Left forelimb (tissue), 1 donor: Measurements from ENCODE around the gene MSL3B.

ENCODE experiments used
- DNase-seq: peaks from one replicate; pipeline ENCODE4 v3.0.0-alpha.2; 2018; ENCODE audit warnings: low spot score

MSL3B gene

GRCh38 chr2:233853353-233853752 lies 14.8 kb downstream of the MSL3B start:
- DNase-seq, result no peak

- DNase-seq, result no peak
Observed at GRCh38 chr2:233852056-233852455, 16.1 kb downstream of the MSL3B start.

DNA sequence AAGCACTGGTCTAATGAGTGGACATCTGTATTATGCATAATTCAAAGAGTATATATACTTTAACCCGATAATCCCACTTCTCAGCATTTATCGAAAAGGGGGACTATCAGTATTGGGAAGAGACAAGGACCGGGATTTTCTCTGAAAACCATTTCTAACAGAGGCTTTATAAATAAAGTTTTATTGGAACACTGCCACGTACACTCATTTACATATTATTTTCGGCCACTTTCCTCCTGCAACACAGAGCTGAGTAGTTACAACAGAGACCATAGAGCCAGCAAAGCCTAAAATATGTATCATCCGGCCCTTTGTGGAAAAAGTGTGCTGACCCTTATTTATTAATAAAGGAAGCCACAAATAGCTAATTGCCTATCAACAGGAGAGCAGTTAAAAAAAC lies 17.0 kb downstream of the MSL3B start:
- no peak for DNase-seq

GRCh38 chr2:233850745-233851144 lies 17.4 kb downstream of the MSL3B start:
- DNase-seq, result no peak

DNA sequence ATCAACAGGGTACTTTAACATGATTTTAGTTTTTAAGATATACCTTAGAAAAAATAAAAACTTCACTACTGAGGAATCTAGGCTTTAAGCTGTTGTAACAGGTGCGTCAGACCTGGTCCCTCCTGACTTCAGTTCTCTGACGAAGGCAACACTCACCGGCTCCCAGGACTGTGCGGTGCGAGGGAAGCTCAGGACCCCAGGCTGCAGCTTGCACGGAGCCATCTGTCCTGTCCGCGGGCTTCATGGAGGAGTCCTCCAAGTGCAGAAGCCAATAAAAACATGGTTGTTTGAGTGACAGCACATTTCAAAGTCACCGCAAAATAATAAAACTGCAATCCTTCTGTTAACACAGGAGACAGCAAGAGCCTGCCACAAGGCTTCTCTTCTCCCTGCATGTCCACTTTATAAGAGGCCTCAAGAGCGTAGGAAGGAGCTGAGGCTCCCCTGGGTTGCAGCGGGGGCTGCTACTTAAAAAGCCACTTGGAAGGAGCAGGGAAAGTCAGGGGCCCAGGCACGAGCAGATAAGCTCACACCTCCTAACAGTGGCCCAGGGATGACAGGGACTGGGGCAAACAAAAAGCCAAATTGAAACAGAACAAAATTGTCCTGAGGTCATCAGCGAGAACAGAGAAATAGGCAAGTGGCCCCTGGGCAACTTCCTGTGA lies 18.4 kb downstream of the MSL3B start:
- DNase-seq, result no peak

DNA sequence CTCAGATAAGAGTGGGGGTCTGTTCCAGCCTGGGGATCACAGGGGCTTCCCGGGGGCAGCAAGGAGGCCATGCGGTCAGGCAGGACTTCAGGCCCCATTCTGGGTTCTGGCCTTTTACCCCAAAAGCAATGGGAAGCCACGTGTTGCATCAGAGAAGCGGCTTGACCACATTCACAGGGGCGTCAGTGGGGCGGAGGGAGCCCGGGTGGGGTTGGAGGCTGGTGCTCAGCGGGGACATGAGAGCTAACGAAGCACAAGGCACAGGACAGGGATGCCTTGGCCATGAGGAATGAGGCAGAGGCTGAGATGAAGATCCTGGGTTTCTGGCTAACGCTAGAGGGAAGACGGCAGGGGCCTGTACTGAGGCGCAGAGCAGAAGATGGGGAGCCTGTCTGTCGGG lies 19.9 kb downstream of the MSL3B start:
- DNase-seq, result no peak

DNA sequence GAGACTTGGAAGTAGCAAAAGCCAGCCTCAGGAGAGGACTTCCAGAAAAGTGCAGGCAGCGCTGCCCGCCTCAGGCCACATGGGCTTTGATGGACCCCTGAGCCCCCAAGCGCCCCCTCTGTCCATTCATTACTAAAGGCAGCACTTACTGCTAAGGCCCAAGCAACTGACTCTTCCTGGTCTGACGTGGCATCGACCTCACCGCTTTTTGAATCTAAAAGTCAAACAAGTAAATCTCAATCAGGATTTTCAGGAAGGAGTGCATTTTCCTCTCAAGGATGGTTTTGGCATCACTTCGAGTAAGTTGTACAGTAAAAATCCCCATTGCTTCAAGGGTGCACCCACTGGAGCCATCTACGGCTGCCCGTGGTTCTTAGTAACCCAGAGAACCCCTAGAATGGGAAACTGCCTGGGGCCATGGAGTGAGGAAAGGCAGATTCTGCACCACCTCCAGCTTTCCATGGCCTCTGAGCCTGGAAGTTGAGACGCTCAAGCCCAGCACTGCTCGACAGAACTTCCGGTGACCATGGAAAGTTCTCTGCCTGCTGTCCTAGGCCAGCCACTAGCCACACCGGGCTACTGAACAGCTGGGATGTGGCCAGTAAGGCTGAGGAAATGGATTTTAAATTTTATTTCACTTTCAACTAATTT lies 20.8 kb downstream of the MSL3B start:
- DNase-seq, result no peak

GRCh38 chr2:233846387-233847247 lies 21.6 kb downstream of the MSL3B start:
- no peak for DNase-seq

DNA sequence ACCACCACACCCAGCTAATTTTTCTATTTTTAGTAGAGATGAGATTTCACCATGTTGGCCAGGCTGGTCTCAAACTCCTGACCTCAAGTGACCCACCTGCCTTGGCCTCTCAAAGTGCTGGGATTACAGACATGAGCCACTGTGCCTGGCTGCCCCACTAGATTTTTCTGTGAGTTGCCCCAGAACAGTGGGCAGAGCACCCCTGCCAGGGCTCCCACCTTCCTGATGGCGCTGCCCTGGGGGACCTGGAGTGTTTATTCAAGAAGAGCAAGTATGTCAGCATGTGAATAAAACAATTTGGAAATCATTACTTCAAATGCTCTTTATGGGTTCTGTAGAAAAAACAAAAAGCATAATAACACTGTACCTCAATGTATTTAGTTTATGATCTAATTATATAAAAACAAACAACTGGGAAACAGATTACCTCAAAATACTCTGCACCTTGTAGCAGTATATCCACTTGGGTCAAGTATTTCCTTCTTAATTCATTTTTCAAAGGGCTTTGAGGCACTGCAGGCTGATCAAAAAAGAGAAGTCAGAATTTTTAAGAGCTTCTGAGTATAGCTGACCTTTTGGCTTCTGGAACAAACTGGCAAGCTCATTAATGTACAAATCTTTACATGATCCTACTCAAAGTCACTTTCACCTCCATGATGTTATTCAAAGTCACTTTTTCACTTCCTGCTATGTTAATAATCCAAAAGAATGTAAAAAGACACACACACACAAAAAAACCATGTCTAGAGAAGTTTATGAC lies 22.7 kb downstream of the MSL3B start:
- no peak for DNase-seq

DNA sequence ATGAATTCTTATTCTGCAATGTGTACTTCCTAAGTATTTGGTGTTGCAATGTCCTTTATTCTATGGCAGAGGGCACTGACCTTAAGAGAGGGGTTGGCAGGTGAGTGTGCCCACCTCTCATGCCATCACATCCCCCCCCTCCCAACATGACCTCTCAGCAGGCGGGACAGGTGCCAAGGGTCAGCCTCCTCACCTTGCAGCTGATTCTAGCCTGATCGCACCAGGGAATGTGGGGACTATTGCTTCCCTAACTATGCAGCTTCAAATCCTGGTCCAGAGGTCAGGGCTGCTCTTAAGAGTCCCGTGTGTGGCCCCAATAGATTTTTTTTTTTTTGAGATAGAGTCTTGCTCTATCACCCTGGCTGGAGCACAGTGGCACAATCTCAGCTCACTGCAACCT lies 23.4 kb downstream of the MSL3B start:
- no peak for DNase-seq

GRCh38 chr2:233844064-233844807 lies 23.9 kb downstream of the MSL3B start:
- no peak for DNase-seq

GRCh38 chr2:233841183-233841582 lies 27.0 kb downstream of the MSL3B start:
- no peak for DNase-seq

DNA sequence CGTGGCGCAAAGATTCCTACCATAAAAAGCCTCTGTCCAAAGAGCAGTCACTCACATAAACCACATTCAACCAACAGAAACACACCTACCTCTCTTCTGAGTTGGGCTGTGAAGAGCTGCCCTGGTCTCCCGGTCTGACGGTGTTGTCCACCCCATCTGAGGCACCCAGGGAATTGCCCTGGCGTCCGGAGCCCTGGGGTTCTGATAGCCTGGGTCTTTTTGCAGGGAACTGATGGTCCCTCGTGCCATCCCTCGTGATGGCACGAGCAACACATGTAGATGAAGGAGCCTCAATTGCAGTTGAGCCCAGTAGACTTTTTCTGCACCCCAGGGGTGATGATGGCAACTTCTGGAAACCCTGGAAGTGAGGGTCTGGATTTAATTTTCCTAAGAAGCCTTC lies 27.7 kb downstream of the MSL3B start:
- no peak for DNase-seq

GRCh38 chr2:233839447-233839820 lies 28.8 kb downstream of the MSL3B start:
- DNase-seq, result peak; percentile 31

DNA sequence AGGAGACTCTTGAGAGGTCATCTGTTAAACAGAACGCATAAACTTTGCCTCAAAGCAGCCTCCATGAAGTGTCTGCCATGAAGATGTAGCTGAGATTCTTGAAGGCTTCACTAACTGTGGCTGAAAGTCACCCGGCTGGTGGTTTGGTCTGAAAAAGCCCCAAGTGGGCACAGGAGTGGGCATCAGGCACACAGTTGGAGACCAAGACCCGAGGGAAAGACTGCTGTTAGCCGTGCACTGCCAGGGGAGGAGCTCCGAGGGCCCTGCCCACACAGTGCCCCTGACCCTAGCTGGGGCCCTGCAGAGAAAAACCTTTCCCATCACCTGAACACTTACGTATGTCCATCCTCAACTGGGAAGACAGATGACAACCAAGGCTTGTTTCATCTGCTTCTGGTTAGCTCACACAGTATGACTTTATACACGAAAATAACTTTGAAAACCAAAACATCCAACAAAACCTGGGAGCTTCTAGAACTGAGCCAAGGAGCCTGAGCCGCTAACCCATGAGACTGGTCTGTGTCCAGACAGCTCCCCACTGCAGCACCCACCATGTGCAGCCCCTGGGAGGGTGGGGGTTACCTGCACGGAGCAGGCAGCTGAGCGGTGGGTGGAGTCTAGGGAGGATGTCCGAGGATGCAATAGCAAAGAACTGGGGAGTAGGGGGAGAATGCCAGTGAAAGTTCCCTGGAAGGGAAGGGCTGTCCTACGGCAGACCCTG lies 29.3 kb downstream of the MSL3B start:
- DNase-seq, result peak; percentile 48

GRCh38 chr2:233838251-233838650 lies 29.9 kb downstream of the MSL3B start:
- DNase-seq, result peak; percentile 28

DNA sequence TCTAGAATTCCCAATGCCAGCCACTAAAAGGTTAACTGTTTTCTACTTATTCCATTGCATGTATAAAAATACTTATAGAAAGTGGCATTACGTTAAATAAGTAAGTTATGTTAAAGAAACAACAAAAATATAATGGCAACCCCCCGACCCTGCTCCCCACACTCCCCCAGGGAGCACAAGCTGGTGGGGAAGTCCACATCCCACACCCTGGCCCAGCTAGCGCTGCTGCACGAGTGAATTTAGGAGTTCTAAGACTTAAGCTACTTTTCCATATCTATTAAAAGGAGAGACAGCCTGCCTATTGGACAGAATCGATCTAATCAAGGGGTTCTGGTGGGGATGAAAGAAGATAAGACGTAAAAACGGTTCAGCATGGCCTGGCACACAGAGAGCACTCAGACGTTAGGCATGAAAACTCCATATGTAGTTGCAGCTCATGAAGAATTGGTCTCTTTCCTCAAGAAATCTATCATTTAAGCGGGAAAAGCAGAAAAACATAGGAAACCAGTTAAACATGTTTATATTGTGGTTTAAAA lies 30.4 kb downstream of the MSL3B start:
- peak; percentile 37 for DNase-seq

DNA sequence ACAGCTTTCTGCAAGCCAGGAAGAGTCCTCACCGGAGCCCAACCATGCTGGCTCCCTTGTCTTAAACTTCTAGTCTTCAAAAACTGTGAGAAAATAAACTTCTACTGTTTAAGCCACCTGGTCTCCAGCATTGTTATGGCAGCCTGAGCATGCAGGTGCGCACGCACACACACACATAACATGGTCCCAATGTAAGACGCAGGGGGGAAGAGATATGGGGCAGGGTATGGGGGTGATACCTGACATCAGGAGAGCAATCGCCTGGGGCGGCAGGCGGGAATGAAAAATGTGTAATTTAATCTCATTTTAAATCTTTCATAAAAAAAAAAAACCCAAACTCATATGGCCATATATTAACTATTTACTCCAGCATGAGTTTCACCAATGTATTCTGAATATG lies 31.8 kb downstream of the MSL3B start:
- DNase-seq, result no peak

DNA sequence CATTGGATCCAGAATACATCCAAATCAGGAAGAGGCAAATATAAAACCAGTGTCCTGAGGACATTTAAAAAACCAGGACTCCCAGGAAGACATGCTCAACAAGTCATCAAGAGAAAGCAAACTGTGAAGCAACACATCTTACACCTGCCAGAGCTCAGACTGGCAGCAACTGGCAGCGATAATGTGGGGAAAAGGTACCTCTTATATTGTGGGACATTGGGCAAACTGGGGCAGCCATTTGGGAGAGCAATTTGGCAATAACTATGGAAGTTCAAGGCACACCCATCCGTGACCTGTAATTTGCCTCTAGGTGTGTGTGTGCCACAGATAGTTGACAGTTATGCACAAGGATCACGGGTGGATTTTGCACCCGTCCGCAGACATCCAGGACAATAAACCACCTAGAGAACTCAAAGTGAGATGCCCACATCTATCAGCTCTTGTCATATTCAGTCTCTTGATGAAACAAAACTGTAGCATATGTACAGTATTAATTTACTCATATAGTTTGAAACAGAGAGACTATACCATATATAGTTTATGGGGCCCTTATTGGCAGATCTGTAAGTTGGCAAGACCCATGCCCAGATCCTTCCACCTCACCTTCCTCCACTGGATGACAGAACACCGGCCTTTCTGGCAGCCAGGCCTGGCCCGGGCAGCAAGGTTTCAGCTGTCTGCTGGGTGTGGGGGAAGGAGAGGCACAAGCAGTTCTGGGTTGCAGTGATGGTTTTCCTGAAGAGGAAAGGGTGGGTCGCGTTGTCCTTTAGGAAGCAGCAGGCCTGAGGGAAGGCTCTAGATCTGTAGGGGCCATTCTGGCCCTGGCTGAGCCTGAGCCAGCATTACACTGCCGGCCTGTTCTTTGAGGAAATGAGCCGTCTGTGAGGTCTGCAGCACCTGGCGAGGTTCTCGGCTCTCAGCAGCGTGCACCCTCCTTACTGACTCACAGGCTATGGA lies 32.7 kb downstream of the MSL3B start:
- DNase-seq, result peak; percentile 38
